NCI-H1436 treated with DMSO at 0.1 percent for 48 hours (cell line): ENCODE measurements around the gene PCDHB3.
"Not testable (repeated sequence)": the region's sequence is repeated elsewhere in the genome, so short reads cannot be mapped to it uniquely, and the experiment has no call there.

Experiments used
- DNase-seq: peaks from one replicate; lab custom pipeline; 2025; lab: John Stamatoyannopoulos, UW

Gene PCDHB3

DNA sequence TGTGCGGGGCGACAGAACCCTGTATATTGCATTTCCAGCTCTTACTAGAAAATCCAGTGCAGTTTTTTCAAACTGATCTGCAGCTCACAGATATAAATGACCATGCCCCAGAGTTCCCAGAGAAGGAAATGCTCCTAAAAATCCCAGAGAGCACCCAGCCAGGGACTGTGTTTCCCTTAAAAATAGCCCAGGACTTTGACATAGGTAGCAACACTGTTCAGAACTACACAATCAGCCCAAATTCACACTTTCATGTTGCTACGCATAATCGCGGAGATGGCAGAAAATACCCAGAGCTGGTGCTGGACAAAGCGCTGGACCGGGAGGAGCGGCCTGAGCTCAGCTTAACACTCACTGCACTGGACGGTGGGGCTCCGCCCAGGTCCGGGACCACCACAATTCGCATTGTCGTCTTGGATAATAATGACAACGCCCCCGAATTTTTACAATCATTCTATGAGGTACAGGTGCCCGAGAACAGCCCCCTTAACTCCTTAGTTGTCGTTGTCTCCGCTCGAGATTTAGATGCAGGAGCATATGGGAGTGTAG, 35.5 kb downstream of the PCDHB3 start:
- DNase-seq = no peak

DNA sequence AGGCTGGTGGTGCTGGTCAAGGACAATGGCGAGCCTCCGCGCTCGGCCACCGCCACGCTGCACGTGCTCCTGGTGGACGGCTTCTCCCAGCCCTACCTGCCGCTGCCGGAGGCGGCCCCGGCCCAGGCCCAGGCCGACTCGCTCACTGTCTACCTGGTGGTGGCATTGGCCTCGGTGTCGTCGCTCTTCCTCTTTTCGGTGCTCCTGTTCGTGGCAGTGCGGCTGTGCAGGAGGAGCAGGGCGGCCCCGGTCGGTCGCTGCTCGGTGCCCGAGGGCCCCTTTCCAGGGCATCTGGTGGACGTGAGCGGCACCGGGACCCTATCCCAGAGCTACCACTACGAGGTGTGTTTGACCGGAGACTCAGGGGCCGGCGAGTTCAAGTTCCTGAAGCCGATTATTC, 37.1 kb downstream of the PCDHB3 start:
- not testable (repeated sequence) for DNase-seq

DNA sequence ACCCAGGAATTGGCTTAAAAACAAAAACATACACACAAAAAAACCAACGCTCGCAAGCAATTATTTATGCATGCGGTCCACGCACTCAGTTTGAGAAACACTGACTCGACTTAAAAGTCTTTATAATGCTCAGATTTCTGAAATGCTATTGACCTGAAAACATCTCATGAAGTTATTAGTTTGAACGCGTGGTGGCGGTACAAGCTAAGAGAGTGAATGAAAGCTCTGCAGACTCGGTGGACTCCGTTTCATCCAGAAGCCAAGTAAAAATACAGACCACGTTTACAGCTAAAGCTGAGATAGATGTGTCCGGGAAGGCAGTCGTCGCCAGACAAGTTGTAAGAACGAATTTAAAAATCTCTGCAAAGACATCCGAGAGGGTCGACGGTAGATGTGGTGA, 49.5 kb downstream of the PCDHB3 start, which contains the start of gene PCDHB6:
Gene PCDHB6 (plus strand): TSS at position 246 of the 400 bp plus-strand sequence. CDS start 201 bp downstream, outside the sequence.
- DNase-seq = no peak

DNA sequence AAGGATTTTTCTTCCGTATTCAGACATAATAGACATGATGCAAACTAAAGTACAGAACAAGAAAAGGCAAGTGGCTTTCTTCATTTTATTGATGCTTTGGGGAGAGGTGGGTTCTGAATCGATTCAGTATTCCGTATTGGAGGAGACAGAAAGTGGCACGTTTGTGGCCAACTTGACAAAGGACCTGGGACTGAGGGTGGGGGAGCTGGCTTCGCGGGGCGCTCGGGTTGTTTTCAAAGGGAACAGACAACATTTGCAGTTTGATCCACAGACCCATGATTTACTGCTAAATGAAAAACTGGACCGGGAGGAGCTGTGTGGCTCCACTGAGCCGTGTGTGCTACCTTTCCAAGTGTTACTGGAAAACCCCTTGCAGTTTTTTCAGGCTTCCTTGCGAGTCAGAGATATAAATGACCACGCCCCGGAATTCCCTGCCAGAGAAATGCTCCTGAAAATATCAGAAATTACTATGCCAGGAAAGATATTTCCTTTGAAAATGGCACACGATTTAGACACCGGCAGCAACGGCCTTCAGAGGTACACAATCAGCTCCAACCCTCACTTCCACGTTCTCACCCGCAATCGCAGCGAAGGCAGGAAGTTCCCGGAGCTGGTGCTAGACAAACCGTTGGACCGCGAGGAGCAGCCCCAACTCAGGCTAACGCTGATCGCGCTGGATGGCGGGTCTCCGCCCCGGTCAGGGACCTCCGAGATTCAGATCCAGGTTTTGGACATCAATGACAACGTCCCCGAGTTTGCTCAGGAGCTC, 50.1 kb downstream of the PCDHB3 start:
- DNase-seq = no peak

DNA sequence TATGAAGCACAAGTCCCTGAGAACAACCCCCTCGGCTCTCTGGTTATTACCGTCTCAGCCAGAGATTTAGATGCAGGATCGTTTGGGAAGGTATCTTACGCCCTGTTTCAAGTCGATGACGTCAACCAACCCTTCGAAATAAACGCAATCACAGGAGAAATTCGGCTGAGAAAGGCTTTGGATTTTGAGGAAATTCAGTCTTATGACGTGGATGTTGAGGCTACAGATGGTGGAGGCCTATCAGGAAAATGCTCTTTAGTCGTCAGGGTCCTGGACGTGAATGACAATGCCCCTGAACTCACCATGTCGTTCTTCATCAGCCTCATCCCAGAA, 50.7 kb downstream of the PCDHB3 start:
- no peak for DNase-seq

DNA sequence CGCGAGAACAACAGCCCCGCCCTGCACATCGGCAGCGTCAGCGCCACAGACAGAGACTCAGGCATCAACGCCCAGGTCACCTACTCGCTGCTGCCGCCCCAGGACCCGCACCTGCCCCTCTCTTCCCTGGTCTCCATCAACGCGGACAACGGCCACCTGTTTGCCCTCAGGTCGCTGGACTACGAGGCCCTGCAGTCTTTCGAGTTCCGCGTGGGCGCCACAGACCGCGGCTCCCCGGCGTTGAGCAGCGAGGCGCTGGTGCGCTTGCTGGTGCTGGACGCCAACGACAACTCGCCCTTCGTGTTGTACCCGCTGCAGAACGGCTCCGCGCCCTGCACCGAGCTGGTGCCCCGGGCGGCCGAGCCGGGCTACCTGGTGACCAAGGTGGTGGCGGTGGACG, 51.4 kb downstream of the PCDHB3 start:
- DNase-seq = not testable (repeated sequence)

DNA sequence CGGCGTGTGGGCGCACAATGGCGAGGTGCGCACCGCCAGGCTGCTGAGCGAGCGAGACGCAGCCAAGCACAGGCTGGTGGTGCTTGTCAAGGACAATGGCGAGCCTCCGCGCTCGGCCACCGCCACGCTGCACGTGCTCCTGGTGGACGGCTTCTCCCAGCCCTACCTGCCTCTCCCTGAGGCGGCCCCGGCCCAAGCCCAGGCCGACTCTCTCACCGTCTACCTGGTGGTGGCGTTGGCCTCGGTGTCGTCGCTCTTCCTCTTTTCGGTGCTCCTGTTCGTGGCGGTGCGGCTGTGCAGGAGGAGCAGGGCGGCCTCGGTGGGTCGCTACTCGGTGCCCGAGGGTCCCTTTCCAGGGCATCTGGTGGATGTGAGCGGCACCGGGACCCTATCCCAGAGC, 51.8 kb downstream of the PCDHB3 start:
- not testable (repeated sequence) for DNase-seq
